Adipose tissue (tissue), 3 donors: ENCODE measurements around the gene MCU. TPM values are rescaled to one million over a fixed set of nuclear protein-coding genes. Genes with fewer than 3 reads are reported as not detected.
"Not testable (repeated sequence)": the region's sequence is repeated elsewhere in the genome, so short reads cannot be mapped to it uniquely, and the experiment has no call there.

Source experiments
- H3K27ac ChIP-seq: one replicate; pipeline ENCODE4 v1.5.1; 2013; ENCODE audit warnings: low read depth, low read length
- WGBS, 3 donors: extraction: QIAGEN DNeasy Blood & Tissue Kit; methylation state at CpG; one replicate each; pipeline ENCODE4 v1.1.7; 2013; 5-methylcytosine and 5-hydroxymethylcytosine counted together
- polyA plus RNA-seq, 3 donors: library from polyadenylated mRNA; stranded (reverse); fragments of 200-250 nt; gene quantifications; one replicate each; pipeline ENCODE4 v1.2.3, GENCODE V29; 2013
- donor health status: healthy with polysubstance abuse.
- donor health status: Bipolar disorder and iron deficiency.
- donor health status: healthy.

MCU gene, protein sequence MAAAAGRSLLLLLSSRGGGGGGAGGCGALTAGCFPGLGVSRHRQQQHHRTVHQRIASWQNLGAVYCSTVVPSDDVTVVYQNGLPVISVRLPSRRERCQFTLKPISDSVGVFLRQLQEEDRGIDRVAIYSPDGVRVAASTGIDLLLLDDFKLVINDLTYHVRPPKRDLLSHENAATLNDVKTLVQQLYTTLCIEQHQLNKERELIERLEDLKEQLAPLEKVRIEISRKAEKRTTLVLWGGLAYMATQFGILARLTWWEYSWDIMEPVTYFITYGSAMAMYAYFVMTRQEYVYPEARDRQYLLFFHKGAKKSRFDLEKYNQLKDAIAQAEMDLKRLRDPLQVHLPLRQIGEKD
- 10 to 100 TPM in 1 of 3 donors, 1 to 10 TPM in 2; 8.2 to 13.2 (median 9.1) TPM for polyA plus RNA-seq

GRCh38 chr10:72691863-72692743, at the start of gene MCU:
Gene MCU (plus strand): TSS chr10:72692143. CDS start chr10:72692152, 9 bp downstream.
- WGBS, 3 donors = 0 to 1% (median 0%) methylated on average over 46 to 83 of the region's 83 CpGs
- H3K27ac ChIP-seq = peak within 1 kb of the TSS; percentile 44

DNA sequence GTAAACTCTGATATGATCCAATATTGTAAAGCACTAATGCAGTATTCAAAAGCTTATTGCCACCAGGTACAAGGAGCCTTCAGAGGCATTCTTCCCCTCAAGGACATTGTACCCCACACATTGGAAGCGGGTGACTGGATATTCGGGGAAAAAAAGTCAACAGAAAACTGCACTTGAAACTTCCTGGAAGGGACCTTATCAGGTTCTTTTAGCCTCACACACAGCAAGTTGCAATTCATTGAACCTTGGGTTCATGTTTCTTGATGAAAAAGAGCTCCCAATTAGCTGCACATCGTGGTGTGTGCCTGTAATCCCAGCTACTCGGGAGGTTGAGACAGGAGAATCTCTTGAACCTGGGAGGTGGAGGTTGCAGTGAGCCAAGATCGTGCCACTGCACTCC, 49.6 kb upstream of the MCU start:
- WGBS, 3 donors = 86 to 98% (median 88%) methylated on average over 5 of the region's 5 CpGs
- no peak overlapping the region for H3K27ac ChIP-seq

DNA sequence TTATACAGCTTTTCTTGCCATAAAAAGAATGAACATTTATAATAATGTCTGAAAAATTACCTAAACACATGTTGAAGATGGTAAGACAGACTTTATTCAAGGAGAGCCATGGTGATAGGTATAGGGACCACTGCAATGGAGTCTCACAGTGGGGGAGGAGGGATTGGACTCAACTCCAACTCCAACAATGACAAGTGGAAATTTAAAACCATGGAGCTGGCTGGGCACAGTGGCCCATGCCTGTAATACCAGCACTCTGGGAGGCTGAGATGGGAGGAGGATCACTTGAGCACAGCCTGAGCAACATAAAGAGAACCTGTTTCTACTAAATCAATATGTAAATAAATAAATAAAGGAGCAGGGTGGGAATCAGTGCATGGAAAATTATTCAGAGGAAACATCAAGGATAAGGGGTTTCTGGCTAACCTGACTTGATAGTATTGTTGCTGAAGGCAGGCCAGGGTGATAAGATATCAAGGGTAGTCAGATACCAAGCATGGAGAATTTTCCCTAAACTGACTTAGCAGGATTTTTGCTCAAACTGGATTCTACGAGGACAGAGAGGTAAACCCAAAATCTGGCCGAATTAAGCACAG, 46.6 kb upstream of the MCU start:
- 52 to 86% (median 73%) methylated on average over 2 of the region's 2 CpGs for WGBS, 3 donors
- H3K27ac ChIP-seq = no peak overlapping the region

DNA sequence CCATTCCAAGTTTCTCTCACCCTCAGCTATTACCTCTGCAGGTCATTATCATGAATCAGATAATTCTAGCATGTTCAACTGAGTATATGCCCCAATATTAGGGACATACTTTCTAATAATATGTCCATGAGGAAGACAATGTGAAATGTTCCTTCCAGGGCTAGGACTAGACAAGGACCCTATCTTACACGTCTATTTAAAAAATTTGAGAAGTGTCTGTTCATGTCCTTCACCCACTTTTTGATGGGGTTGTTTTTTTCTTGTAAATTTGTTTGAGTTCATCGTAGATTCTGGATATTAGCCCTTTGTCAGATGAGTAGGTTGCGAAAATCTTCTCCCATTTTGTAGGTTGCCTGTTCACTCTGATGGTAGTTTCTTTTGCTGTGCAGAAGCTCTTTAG, 45.0 kb upstream of the MCU start:
- WGBS, 3 donors = 88 to 98% (median 90%) methylated on average over 2 to 3 of the region's 3 CpGs
- H3K27ac ChIP-seq = not testable (repeated sequence)

GRCh38 chr10:72648301-72648700, 43.6 kb upstream of the MCU start:
- 90 to 97% (median 91%) methylated on average over 1 of the region's 1 CpG for WGBS, 3 donors
- H3K27ac ChIP-seq = no peak overlapping the region

DNA sequence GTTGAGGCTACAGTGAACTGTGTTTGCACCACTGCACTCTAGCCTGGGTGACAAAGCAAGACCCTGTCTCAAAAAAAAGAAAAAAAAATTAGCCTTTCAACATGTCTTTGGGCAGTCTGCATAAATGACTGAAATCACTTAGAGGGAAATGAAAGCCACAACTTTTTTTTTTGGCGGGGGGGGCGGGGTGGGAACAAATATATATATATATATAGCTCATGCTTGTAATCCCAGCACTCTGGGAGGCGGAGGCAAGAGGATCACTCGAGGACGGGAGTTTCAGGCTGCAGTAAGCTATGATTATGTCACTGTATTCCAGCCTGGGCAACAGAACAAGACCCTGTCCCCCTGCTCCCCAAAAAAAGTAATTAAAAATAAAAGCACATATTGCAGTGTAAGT, 42.7 kb upstream of the MCU start:
- 42 to 60% (median 52%) methylated on average over 5 of the region's 5 CpGs for WGBS, 3 donors
- H3K27ac ChIP-seq = no peak overlapping the region

- 56 to 88% (median 84%) methylated on average over 6 of the region's 6 CpGs for WGBS, 3 donors
- no peak overlapping the region for H3K27ac ChIP-seq
Observed at GRCh38 chr10:72653383-72654096, 38.4 kb upstream of the MCU start.

- H3K27ac ChIP-seq = no peak overlapping the region
- 57 to 77% (median 72%) methylated on average over 3 of the region's 3 CpGs for WGBS, 3 donors
Observed at GRCh38 chr10:72654720-72655119, 37.2 kb upstream of the MCU start.

DNA sequence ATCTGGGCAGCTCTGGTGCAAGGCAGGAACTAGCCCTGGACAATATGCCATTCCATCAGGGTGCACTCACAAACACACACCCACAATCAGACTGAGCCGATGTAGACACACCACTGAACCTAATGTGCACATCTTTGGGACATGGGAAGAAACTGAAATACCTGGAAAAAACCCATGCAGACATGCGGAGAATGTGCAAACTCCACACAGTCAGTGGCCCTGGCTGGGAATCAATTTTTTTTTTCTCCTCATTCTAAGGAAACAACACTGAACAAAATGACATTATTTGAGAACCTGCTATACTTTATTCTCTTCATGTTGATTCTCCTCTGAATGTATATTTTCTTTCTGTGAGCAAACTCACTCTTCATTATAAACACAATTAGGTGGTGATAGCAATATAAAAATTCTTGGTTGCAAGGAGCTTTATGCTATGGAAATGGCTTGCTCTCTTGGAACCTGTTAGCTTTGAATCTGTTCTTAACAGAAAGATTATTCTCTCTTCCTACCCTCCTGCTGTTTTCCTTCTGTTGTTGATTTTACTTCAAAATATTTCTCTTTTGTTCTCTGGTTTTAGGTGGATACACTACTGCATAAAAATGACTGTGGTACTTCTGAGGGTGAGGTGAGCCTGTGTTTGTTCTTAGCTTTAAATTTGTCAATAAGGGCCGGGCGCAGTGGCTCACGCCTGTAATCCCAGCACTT, 33.1 kb upstream of the MCU start:
- no peak overlapping the region for H3K27ac ChIP-seq
- 83 to 92% (median 91%) methylated on average over 5 of the region's 5 CpGs for WGBS, 3 donors

DNA sequence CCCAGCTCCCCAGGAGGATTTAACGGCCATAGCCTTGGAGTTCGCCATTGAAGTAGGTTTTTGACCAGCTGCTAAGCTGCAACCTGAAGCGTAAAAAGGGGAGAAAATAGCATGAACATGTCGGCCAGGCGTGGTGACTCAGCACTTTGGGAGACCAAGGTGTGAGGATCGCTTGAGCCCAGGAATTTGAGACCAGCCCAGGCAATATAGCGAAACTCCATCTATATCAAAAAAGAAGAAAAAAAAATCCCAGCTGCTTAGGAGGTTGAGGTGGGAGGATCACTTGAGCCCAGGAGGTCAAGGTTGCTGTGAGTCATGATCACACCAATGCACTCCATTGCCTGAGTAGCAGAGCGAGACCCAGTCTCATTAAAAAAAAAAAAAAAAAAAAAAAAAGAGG, 32.2 kb upstream of the MCU start:
- WGBS, 3 donors = 94 to 98% (median 96%) methylated on average over 8 of the region's 8 CpGs

DNA sequence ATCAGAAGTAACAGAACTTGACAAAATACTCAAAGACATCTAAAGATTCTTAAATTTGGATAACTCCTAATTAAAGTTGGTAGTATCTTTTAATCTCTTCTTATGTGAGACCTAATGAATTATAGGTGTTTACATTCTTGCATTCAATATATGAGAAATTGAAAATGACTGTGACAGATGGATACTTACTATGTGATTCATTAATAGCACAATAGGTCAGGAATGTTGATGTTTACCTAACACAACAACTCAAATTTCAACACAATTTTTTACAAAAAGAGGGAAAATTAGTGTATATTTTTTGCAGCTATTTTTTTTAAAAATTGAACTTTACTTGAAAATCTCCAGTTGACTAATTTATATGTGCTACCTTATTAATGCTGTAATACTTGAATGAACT, 31.7 kb upstream of the MCU start:
- no peak overlapping the region for H3K27ac ChIP-seq

More for the DNA sequence above, 32.2 kb upstream of the MCU start:
- no peak overlapping the region for H3K27ac ChIP-seq

GRCh38 chr10:72661431-72661830, 30.5 kb upstream of the MCU start:
- WGBS, 3 donors = 73 to 84% (median 81%) methylated on average over 1 of the region's 1 CpG
- H3K27ac ChIP-seq = no peak overlapping the region

- H3K27ac ChIP-seq = no peak overlapping the region
Observed at GRCh38 chr10:72663971-72664370, 28.0 kb upstream of the MCU start.

DNA sequence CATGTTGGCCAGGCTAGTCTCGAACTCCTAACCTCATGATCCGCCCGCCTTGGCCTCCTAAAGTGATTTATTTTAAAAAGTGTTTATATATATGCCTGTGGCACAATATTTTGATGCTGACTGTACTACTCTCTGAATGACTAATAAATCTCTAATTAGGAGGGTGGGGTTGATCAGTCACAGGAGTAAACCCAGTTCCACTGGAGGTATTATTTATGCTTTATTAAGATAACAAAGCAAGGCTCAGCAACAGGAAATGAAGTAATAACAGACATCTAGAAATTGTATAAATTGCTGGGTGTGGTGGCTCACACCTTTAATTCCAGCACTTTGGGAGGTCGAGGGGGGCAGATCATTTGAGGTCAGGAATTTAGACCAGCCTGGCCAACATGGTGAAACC, 26.0 kb upstream of the MCU start:
- WGBS, 3 donors = 80 to 94% (median 86%) methylated on average over 4 of the region's 4 CpGs
- no peak overlapping the region for H3K27ac ChIP-seq

- H3K27ac ChIP-seq = no peak overlapping the region
- 90 to 98% (median 96%) methylated on average over 3 of the region's 3 CpGs for WGBS, 3 donors
Observed at GRCh38 chr10:72667207-72667864, 24.6 kb upstream of the MCU start.

GRCh38 chr10:72673280-72673679, 18.7 kb upstream of the MCU start:
- no peak overlapping the region for H3K27ac ChIP-seq
- WGBS, 3 donors = 72 to 92% (median 87%) methylated on average over 1 of the region's 1 CpG

GRCh38 chr10:72674174-72674573, 17.8 kb upstream of the MCU start:
- 92 to 95% (median 94%) methylated on average over 4 to 5 of the region's 5 CpGs for WGBS, 3 donors
- H3K27ac ChIP-seq = not testable (repeated sequence)

DNA sequence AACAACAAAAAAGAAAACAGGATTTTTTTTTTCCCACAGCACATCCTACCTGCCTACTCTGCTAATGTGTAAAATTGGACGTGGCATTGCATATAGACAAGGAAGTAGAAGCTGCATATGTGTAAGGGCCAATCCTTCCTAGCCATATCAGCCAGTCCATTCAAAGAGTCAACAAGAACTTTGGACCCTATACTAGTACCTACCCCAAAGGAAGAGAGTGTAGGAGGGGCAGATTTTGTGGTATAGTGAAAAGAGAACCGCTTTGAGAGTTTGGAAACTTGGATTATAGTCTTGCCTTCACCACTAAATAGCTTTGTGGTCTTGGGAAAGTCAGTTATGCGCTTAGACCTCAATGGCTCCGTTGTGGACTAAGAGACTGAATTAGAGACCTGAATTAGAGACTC, 12.1 kb upstream of the MCU start:
- 84 to 91% (median 90%) methylated on average over 4 of the region's 4 CpGs for WGBS, 3 donors
- H3K27ac ChIP-seq = no peak overlapping the region
